H1 (cell line): ENCODE data around the gene ZNF526. TPM values are rescaled to one million over a fixed set of nuclear protein-coding genes. Genes with fewer than 3 reads are reported as not detected.

Experiments used
- CTCF ChIA-PET: fragments of 300-600 bp; sonication (Branson Sonifier 250); formaldehyde crosslinking; loops from one replicate; lab custom pipeline; 2021; ENCODE audit not compliant: partially characterized antibody; lab: Charles Lee
- POLR2A ChIA-PET: fragments of 300-600 bp; sonication (Branson Sonifier 250); formaldehyde crosslinking; loops from one replicate; lab custom pipeline; 2021; ENCODE audit warnings: inconsistent platforms; ENCODE audit not compliant: partially characterized antibody; lab: Charles Lee
- DNase-seq, 2 experiments: peaks; one replicate each; pipeline versions ENCODE4 v3.0.0 to v3.0.0-alpha.2; 2010 to 2022; ENCODE audit warnings: low spot score in 2 of 2, low read depth in 1 of 2, mixed read lengths in 1 of 2
- FAIRE-seq: peaks from 2 replicates; lab custom pipeline; 2011; peaks lifted over from hg19 to GRCh38; lab: Jason Lieb, UNC
- H2AFZ ChIP-seq: 2 replicates; pipeline ENCODE4 v1.8.1; 2012; ENCODE audit warnings: low read length, inconsistent platforms
- H2AK5ac ChIP-seq: 2 replicates; pipeline ENCODE4 v1.6.1; 2013; ENCODE audit warnings: low read depth, low read length
- H2BK120ac ChIP-seq: replicated peaks from 2 replicates; pipeline ENCODE3; 2013; ENCODE audit warnings: low read depth, low read length, inconsistent platforms
- H2BK12ac ChIP-seq: 2 replicates; pipeline ENCODE4 v1.6.1; 2013; ENCODE audit warnings: low read depth, low read length
- H2BK15ac ChIP-seq: 2 replicates; pipeline ENCODE4 v1.6.1; 2013; ENCODE audit warnings: low read length
- H2BK20ac ChIP-seq: 2 replicates; pipeline ENCODE4 v1.6.1; 2013; ENCODE audit warnings: low read length
- H2BK5ac ChIP-seq: 2 replicates; pipeline ENCODE4 v1.6.1; 2013; ENCODE audit warnings: low read depth, low read length
- H3K14ac ChIP-seq: 2 replicates; pipeline ENCODE4 v1.6.1; 2013; ENCODE audit warnings: inconsistent platforms; ENCODE audit not compliant: insufficient read length
- H3K18ac ChIP-seq: 2 replicates; pipeline ENCODE4 v1.6.1; 2013; ENCODE audit warnings: low read length; ENCODE audit errors: extremely low read depth
- H3K23ac ChIP-seq: 2 replicates; pipeline ENCODE4 v1.6.1; 2013; ENCODE audit warnings: inconsistent platforms; ENCODE audit not compliant: insufficient read length
- H3K23me2 ChIP-seq: 2 replicates; pipeline ENCODE4 v1.6.1; 2013; ENCODE audit warnings: low read depth, low read length
- H3K27ac ChIP-seq: 2 replicates; pipeline ENCODE4 v1.6.1; 2011; ENCODE audit warnings: low read depth, low read length, inconsistent platforms
- H3K27me3 ChIP-seq, 4 experiments: replicated peaks in 1 of 4; 1 replicate in 1 of 4; 2 replicates in 3 of 4; pipeline versions ENCODE4 v1.6.1 to v1.8.1; 2011 to 2013; ENCODE audit warnings: low read length in 3 of 4, mild to moderate bottlenecking in 3 of 4, inconsistent platforms in 2 of 4, mixed read lengths in 2 of 4, moderate library complexity in 1 of 4; ENCODE audit not compliant: control insufficient read depth in 3 of 4, insufficient read depth in 3 of 4; ENCODE audit errors: extremely low read depth in 1 of 4
- H3K36me3 ChIP-seq, 4 experiments: 2 replicates each; pipeline versions ENCODE4 v1.6.1 to v1.8.1; 2011 to 2013; ENCODE audit warnings: mild to moderate bottlenecking in 4 of 4, low read length in 3 of 4, moderate library complexity in 2 of 4, control low read depth in 1 of 4, inconsistent platforms in 1 of 4; ENCODE audit not compliant: insufficient read depth in 4 of 4, control insufficient read depth in 2 of 4
- H3K4ac ChIP-seq: replicated peaks from 2 replicates; pipeline ENCODE3; 2013; ENCODE audit warnings: low read length, low read depth, mixed read lengths, inconsistent platforms; ENCODE audit not compliant: insufficient read length
- H3K4me1 ChIP-seq, 4 experiments: replicated peaks in 1 of 4; 1 replicate in 1 of 4; 2 replicates in 3 of 4; pipeline versions ENCODE4 v1.6.1 to v1.8.1; 2011 to 2013; ENCODE audit warnings: low read length in 3 of 4, inconsistent platforms in 2 of 4, mixed read lengths in 1 of 4; ENCODE audit not compliant: insufficient read depth in 4 of 4, control insufficient read depth in 3 of 4
- H3K4me2 ChIP-seq, 2 experiments: 2 replicates each; pipeline versions ENCODE4 v1.6.1 to v1.8.1; 2011 to 2013; ENCODE audit warnings: low read depth in 2 of 2, low read length in 2 of 2, control low read depth in 1 of 2, inconsistent platforms in 1 of 2, mild to moderate bottlenecking in 1 of 2; ENCODE audit not compliant: insufficient read depth in 1 of 2
- H3K4me3 ChIP-seq, 4 experiments: fragments of 200-600, 300-600 bp in 1 of 4; sonication (generic), shearing (Covaris generic), sonication (Bioruptor Twin) in 1 of 4; 2 replicates each; pipeline versions ENCODE4 v1.5.1 to v1.8.1; 2011 to 2016; ENCODE audit warnings: low read length in 4 of 4, low read depth in 3 of 4, control low read depth in 2 of 4, inconsistent platforms in 2 of 4, mild to moderate bottlenecking in 2 of 4, mixed read lengths in 1 of 4, moderate library complexity in 1 of 4; ENCODE audit not compliant: insufficient read depth in 2 of 4; ENCODE audit errors: extremely low read depth in 1 of 4
- H3K56ac ChIP-seq: replicated peaks from 2 replicates; pipeline ENCODE3; 2013; ENCODE audit warnings: low read depth, mild to moderate bottlenecking, mixed read lengths, low read length, inconsistent platforms; ENCODE audit not compliant: insufficient read length
- H3K79me1 ChIP-seq: 2 replicates; pipeline ENCODE4 v1.6.1; 2013; ENCODE audit warnings: low read depth, low read length, control low read depth
- H3K79me2 ChIP-seq, 2 experiments: 2 replicates each; pipeline versions ENCODE4 v1.6.1 to v1.8.1; 2012 to 2013; ENCODE audit warnings: low read length in 2 of 2, mild to moderate bottlenecking in 2 of 2, inconsistent platforms in 1 of 2; ENCODE audit not compliant: insufficient read depth in 2 of 2, control insufficient read depth in 1 of 2
- H3K9ac ChIP-seq, 4 experiments: replicated peaks in 1 of 4; 1 replicate in 1 of 4; 2 replicates in 3 of 4; pipeline versions ENCODE4 v1.6.1 to v1.8.1; 2011 to 2013; ENCODE audit warnings: low read depth in 3 of 4, low read length in 3 of 4, control low read depth in 2 of 4, mild to moderate bottlenecking in 2 of 4, moderate library complexity in 2 of 4, inconsistent platforms in 1 of 4; ENCODE audit errors: extremely low read depth in 1 of 4
- H3K9me3 ChIP-seq, 2 experiments: 2 replicates each; pipeline versions ENCODE4 v1.6.1 to v1.8.1; 2012 to 2013; ENCODE audit warnings: mild to moderate bottlenecking in 2 of 2, moderate library complexity in 2 of 2, control low read depth in 1 of 2, inconsistent platforms in 1 of 2, low read depth in 1 of 2, low read length in 1 of 2, mixed read lengths in 1 of 2; ENCODE audit not compliant: insufficient read depth in 2 of 2
- H4K20me1 ChIP-seq, 2 experiments: replicated peaks in 1 of 2; 2 replicates each; pipeline versions ENCODE3 to v1.8.1; 2011 to 2013; ENCODE audit warnings: inconsistent platforms in 2 of 2, low read length in 2 of 2, mild to moderate bottlenecking in 1 of 2; ENCODE audit not compliant: insufficient read depth in 2 of 2, control insufficient read depth in 1 of 2
- H4K5ac ChIP-seq: 2 replicates; pipeline ENCODE4 v1.6.1; 2013; ENCODE audit warnings: low read length, low read depth, mixed read lengths, inconsistent platforms; ENCODE audit not compliant: insufficient read length
- H4K8ac ChIP-seq: 2 replicates; pipeline ENCODE4 v1.8.0; 2013; ENCODE audit warnings: mild to moderate bottlenecking, moderate library complexity, low read length, inconsistent platforms; ENCODE audit not compliant: insufficient read depth; ENCODE audit errors: extremely low read depth
- H4K91ac ChIP-seq: replicated peaks from 2 replicates; pipeline ENCODE3; 2013; ENCODE audit warnings: low read length, mixed read lengths, inconsistent platforms; ENCODE audit not compliant: insufficient read length
- BACH1 ChIP-seq: IDR thresholded peaks from 2 replicates; pipeline ENCODE4 v1.6.1; 2012; ENCODE audit warnings: low read length, improper control_type of control experiment
- CTBP2 ChIP-seq: IDR thresholded peaks from 2 replicates; pipeline ENCODE4 v1.7.0; 2011; ENCODE audit warnings: borderline replicate concordance, mild to moderate bottlenecking, moderate library complexity, mixed read lengths, low read length; ENCODE audit not compliant: insufficient read depth, insufficient read length
- EGR1 ChIP-seq: IDR thresholded peaks from 2 replicates; pipeline ENCODE4 v1.6.1; 2011; ENCODE audit warnings: low read depth, low read length, borderline replicate concordance
- EP300 ChIP-seq, 2 experiments: IDR thresholded peaks; 1 replicate in 1 of 2; 2 replicates in 1 of 2; pipeline ENCODE4 v1.6.1; 2011 to 2012; ENCODE audit warnings: low read depth in 2 of 2, low read length in 2 of 2, mild to moderate bottlenecking in 2 of 2, borderline replicate concordance in 1 of 2, inconsistent platforms in 1 of 2, moderate library complexity in 1 of 2
- EZH2 ChIP-seq: fragments of 200-600 bp; sonication (generic); IDR thresholded peaks from 2 replicates; pipeline ENCODE4 v1.7.1; 2012; ENCODE audit warnings: low read depth, mild to moderate bottlenecking, moderate library complexity, low read length, inconsistent platforms; ENCODE audit not compliant: severe bottlenecking
- RAD21 ChIP-seq, 2 experiments: IDR thresholded peaks in 1 of 2; conservative IDR thresholded peaks in 1 of 2; 2 replicates each; pipeline ENCODE4 v1.6.1; 2011; ENCODE audit warnings: low read depth in 2 of 2, low read length in 2 of 2, improper control_type of control experiment in 1 of 2, inconsistent platforms in 1 of 2, mild to moderate bottlenecking in 1 of 2, moderate library complexity in 1 of 2
- SAP30 ChIP-seq: fragments of 300-600 bp; sonication (generic); IDR thresholded peaks from 2 replicates; pipeline ENCODE4 v1.7.1; 2012; ENCODE audit warnings: low read length, moderate library complexity, mild to moderate bottlenecking, inconsistent platforms; ENCODE audit not compliant: insufficient read depth, insufficient replicate concordance
- SIN3A ChIP-seq, 2 experiments: IDR thresholded peaks in 1 of 2; conservative IDR thresholded peaks in 1 of 2; 2 replicates each; pipeline ENCODE4 v1.6.1; 2011 to 2012; ENCODE audit warnings: low read length in 2 of 2, improper control_type of control experiment in 1 of 2, low read depth in 1 of 2, mild to moderate bottlenecking in 1 of 2
- SP1 ChIP-seq: IDR thresholded peaks from 2 replicates; pipeline ENCODE4 v1.6.1; 2011; ENCODE audit warnings: low read depth, low read length
- SP2 ChIP-seq: IDR thresholded peaks from 2 replicates; pipeline ENCODE4 v1.6.1; 2012; ENCODE audit warnings: mild to moderate bottlenecking, low read length, inconsistent platforms
- YY1 ChIP-seq: IDR thresholded peaks from 2 replicates; pipeline ENCODE4 v1.6.1; 2011; ENCODE audit warnings: low read depth, mild to moderate bottlenecking, low read length
- WGBS, 2 experiments: shearing (Covaris generic) in 1 of 2; methylation state at CpG; one replicate each; pipeline versions ENCODE4 v1.1.6 to v1.1.7; 2013 to 2015; ENCODE audit warnings: low lambda C conversion rate in 2 of 2, mixed read lengths in 2 of 2, inconsistent platforms in 1 of 2, low coverage in 1 of 2, missing lambda C conversion rate in 1 of 2; ENCODE audit not compliant: insufficient replicate concordance in 2 of 2, insufficient coverage in 1 of 2, insufficient read length in 1 of 2; ENCODE audit errors: extremely low coverage in 1 of 2, missing lambda C conversion rate in 1 of 2; 5-methylcytosine and 5-hydroxymethylcytosine counted together
- polyA plus RNA-seq, 7 experiments: library from polyadenylated mRNA; depleted of rRNA in 3 of 7; stranded (reverse) in 5 of 7; unstranded in 2 of 7; fragments of >200 nt in 5 of 7; fragments of 200-250 nt in 2 of 7; gene quantifications; 1 replicate in 5 of 7; 2 replicates in 1 of 7; 4 replicates in 1 of 7; pipeline versions ENCODE4 v1.2.1 to v1.2.3, GENCODE V29; 2011 to 2013; ENCODE audit warnings: missing spikeins in 2 of 7, mixed read lengths in 2 of 7
- total RNA-seq: library from RNA; stranded (reverse); fragmentation: NEBNext Ultra II Directional; extraction: Animal tissue kit (Norgen Biotek cat#: 25700); gene quantifications from 2 replicates; pipeline ENCODE4 v1.2.1, GENCODE V29; 2021

ZNF526 gene
- total and polyA plus RNA-seq, 2 of the 8 experiments (the other 6 are each of a cell fraction or from before 2014, with no cell fraction given), result 8.4 to 14.1 TPM

GRCh38 chr19:42204664-42205063 lies 15.4 kb upstream of the ZNF526 start:
- Histone ChIP-seq H3K27ac (no peak overlapping the region), H3K9ac (no peak overlapping the region; a peak in 1 of 7 replicates), H3K9me3 (no peaks in the 10 kb centered on the region), H2BK20ac (no peak overlapping the region), H3K79me2 (peaks cover 0 to 42% of the 10 kb centered on the region in 2 experiments; a peak in 2 of 4 replicates), H2AK5ac (no peak overlapping the region), H2BK120ac (no peak overlapping the region), H2BK5ac (no peak overlapping the region), H4K20me1 (peaks cover 9 to 37% of the 10 kb centered on the region in 2 experiments), H2BK12ac (no peak overlapping the region), H2BK15ac (no peak overlapping the region), H3K4me2 (no peak overlapping the region; a peak in 1 of 4 replicates), H3K36me3 (peaks cover 10 to 67% (median 20%) of the 10 kb centered on the region in 4 experiments; a peak in 7 of 8 replicates), H3K4me3 (peak overlapping the region in 1 of 4 experiments; percentile 24; a peak in 1 of 8 replicates), H3K14ac (no peak overlapping the region), H3K23me2 (no peaks in the 10 kb centered on the region), H3K4ac (no peak overlapping the region), H3K18ac (no peak overlapping the region), H3K27me3 (no peaks in the 10 kb centered on the region), H2AFZ (no peak overlapping the region), H4K8ac (no peak overlapping the region), H3K23ac (no peak overlapping the region), H4K91ac (no peak overlapping the region), H3K79me1 (peaks cover 18% of the 10 kb centered on the region), H3K4me1 (peaks cover 0 to 12% (median 4%) of the 10 kb centered on the region in 4 experiments; a peak in 3 of 7 replicates), H4K5ac (no peak overlapping the region), H3K56ac (no peak overlapping the region)
- ChIA-PET POLR2A (interaction anchor here (0.5 to 1.9 kb wide), 4 partner anchors 12 to 39 kb away, joined by 3 to 7 read pairs (median 4); partner anchors contain the start of gene ZNF526), CTCF (interaction anchor here (0.8 to 1.7 kb wide), 5 partner anchors 10 to 176 kb away, joined by 3 to 5 read pairs (median 3); no protein-coding TSS in a partner anchor)
- WGBS, 2 experiments, result 71% methylated on average over 4 of the region's 6 CpGs; no CpG with 5 or more reads in 1 of the 2 experiments
- peak; percentile 42 for FAIRE-seq
- DNase-seq, result no peak
- TF ChIP-seq SP1 (no peak), BACH1 (no peak), EGR1 (peak; percentile 19; the same call in 1 of the 2 replicates), YY1 (0 out of 2 replicates have a peak, but pooled peaks have one; percentile 14), SIN3A (conservative IDR thresholded peaks at IDR 0.05 in 1 of 2, IDR thresholded peaks at IDR 0.05 in 1 of 2; ENCODE audit: low read depth in 1 of 2, low read length in 2 of 2) (0 out of 4 replicates have a peak, but pooled peaks of 1 of the 2 experiments have one; percentile 14), RAD21 (IDR thresholded peaks at IDR 0.05 in 1 of 2, conservative IDR thresholded peaks at IDR 0.05 in 1 of 2; ENCODE audit: low read depth in 2 of 2, low read length in 2 of 2) (peak in 1 of 2 experiments; percentile 13; a peak in 1 of 4 replicates), CTBP2 (no peak), EP300 (IDR thresholded peaks at IDR 0.05; ENCODE audit: borderline replicate concordance in 1 of 2, low read depth in 2 of 2, low read length in 2 of 2) (0 out of 3 replicates have a peak, but pooled peaks of 1 of the 2 experiments have one; percentile 8), SAP30 (no peak), SP2 (no peak), EZH2 (no peak)
